NCI-H2029 (cell line): Measurements from ENCODE around the gene LAMB2.

ENCODE experiments used
- DNase-seq: peaks from one replicate; lab custom pipeline; 2025; lab: John Stamatoyannopoulos, UW

Gene LAMB2

GRCh38 chr3:49161808-49162530 is 29.1 kb upstream of the LAMB2 start:
- no peak for DNase-seq

DNA sequence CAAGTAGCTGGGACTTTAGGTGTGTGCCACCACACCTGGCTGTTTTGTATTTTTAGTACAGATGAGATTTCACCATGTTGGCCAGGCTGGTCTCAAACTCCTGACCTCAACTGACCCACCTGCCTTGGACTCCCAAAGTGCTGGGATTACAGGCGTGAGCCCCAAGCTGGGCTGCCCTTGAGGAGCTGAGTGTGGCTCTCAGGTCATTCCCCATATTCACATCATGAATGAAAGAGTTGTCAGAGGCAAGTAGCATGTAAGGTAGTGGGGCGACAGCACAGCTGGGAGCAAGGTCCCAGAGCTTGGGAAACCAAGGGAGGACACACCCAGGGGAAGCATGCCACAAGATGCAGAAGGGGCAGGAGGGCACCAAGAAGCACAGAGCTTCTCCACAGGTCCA is 28.3 kb upstream of the LAMB2 start:
- DNase-seq = no peak

GRCh38 chr3:49158792-49159191 is 25.9 kb upstream of the LAMB2 start:
- DNase-seq = no peak

DNA sequence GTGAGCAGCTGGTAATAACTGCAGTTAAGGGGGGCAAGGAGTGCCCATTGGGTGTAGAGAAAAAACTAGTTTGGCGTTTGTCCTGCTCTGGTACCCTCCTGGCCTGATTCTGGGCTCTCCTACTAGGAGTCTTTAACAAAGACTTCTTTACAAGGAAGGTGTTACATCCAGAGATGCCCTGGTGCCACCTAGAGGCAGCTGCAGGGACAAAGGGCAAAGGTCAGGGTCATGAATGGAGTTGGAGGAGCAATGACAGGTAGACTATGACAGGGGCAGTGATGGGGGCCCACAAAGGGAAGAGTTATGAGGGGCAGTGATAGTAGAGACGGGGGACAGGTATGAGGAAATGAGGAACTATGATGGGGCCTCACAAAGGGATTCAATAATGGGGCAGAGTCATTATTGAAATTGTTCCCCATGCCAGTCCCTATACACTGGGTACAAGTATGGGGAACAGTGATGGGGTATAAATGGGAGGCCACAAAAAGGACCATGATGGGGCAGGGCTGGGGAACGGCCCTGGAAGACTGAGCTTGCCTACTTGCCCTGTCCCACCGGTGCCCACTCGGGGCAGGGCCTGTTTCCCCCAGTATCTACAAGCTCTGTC is 25.4 kb upstream of the LAMB2 start:
- no peak for DNase-seq

GRCh38 chr3:49157289-49157688 is 24.4 kb upstream of the LAMB2 start:
- no peak for DNase-seq

- DNase-seq = no peak
These were observed 20.6 kb upstream of the LAMB2 start for GRCh38 chr3:49153349-49153912.

GRCh38 chr3:49151610-49152009 is 18.8 kb upstream of the LAMB2 start:
- DNase-seq = no peak

GRCh38 chr3:49148159-49148558 is 15.3 kb upstream of the LAMB2 start:
- DNase-seq = no peak

GRCh38 chr3:49140080-49140479 is 7.2 kb upstream of the LAMB2 start:
- no peak for DNase-seq

DNA sequence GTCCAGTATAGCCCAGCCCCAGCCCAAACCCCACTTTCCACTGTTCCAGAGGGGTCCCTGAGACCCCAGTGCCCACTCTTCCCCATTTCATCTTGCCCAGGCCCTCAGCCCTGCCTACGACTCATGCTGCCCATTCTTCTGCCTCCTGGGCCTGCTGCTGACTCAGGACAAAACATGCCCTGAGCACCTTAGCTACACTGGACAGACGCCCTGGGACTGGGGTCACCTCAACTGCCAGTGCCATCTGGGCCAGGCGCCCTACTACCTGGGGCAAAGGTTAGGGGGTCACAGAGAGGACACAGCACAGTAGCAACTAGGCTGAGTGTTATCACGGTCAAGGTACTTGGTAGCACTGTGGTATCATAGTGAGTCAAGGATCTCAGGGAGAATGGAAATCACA is 2.6 kb upstream of the LAMB2 start:
- DNase-seq = no peak

GRCh38 chr3:49134471-49135265 is 1.8 kb upstream of the LAMB2 start:
- no peak for DNase-seq

GRCh38 chr3:49133226-49133951 is 539 bp upstream of the LAMB2 start:
- DNase-seq = peak; percentile 59

DNA sequence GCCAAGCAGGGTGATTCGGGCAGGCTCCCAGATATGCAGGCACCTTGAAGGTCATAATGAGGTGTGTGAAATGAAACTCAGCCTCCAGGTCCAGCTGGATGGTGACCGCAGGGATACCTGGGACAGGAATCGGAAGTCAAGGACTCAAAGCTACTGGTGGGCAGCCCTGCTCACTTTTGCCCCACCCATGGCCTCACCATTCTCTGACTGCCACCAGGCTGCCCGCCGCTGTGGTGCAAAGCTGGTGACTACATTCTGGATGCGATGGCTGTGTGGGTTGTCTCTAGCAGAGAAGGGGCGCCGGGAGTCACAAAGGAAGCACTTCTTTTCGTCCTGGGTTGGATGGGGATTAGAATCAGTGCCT is 795 bp downstream of the LAMB2 start:
- no peak for DNase-seq

GRCh38 chr3:49131576-49131975 is 1.3 kb downstream of the LAMB2 start:
- DNase-seq = no peak

- DNase-seq = no peak
These were observed 1.8 kb downstream of the LAMB2 start for GRCh38 chr3:49131040-49131439.

- DNase-seq = no peak
These were observed 7.7 kb downstream of the LAMB2 start for GRCh38 chr3:49124991-49125670.

- DNase-seq = no peak
These were observed 8.6 kb downstream of the LAMB2 start for GRCh38 chr3:49124203-49124602.

GRCh38 chr3:49123687-49124086 is 9.2 kb downstream of the LAMB2 start:
- DNase-seq = no peak

DNA sequence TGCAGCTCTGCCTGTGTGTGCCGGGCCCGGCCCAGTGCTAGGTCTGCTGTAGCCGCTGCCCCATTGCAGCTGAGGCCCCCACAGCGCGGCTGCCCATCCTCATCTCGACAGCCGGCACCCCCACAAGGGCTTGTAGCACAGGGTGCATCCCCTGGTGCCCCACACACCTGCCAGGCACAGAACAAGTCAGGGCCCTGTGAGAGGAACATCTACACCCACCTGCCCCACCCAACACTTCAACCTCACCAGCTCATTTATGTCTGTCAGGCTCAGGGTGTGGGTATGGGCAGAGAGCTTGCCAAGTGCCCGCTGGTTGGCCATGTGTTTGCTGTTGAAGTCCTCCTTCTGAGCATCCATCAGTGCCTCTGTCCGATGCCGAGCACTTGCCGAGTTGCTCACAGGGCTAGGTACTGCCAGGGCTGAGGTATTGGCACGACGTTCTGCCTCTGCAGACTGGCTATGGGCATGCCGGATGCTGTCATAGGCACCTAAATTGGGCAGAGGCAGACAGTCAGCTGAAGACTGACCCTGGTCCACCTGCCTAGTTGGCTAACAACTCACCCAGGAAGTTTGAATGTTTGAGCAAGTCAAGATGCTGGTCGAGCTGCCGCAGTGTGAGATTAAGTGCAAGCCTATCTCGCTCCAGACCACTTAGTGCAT is 9.8 kb downstream of the LAMB2 start:
- no peak for DNase-seq

GRCh38 chr3:49122451-49122850 is 10.4 kb downstream of the LAMB2 start:
- DNase-seq = no peak

- DNase-seq = no peak
These were observed 10.8 kb downstream of the LAMB2 start for GRCh38 chr3:49122022-49122421.
